Right lobe of liver (tissue), 4 donors: ENCODE results near the gene FBXO10.
"Not testable (repeated sequence)": the region's sequence is repeated elsewhere in the genome, so short reads cannot be mapped to it uniquely, and the experiment has no call there.

Experiments
- POLR2A ChIP-seq: fragments of 450-650 bp; IDR thresholded peaks from one replicate; pipeline ENCODE4 v1.6.1; 2017; ENCODE audit warnings: antibody characterized with exemption, mild to moderate bottlenecking
- TF ChIP-seq, protein P1 (sequence below), 4 donors: fragments of 200-600 bp in 3 of 4; fragments of 450-650 bp in 1 of 4; IDR thresholded peaks; one replicate each; pipeline versions ENCODE4 v1.5.1 to v1.8.0; 2016 to 2022; ENCODE audit warnings: antibody characterized with exemption in 4 of 4, mild to moderate bottlenecking in 2 of 4
- donor health status: DM: no; HTN: no; CAD: no.
- donor health status: DM: no; HTN: no; CAD: no.
- donor health status: DM: no; HTN: yes; CAD: no.

- TF ChIP-seq POLR2A = not testable (repeated sequence)
- TF ChIP-seq, protein P1, sequence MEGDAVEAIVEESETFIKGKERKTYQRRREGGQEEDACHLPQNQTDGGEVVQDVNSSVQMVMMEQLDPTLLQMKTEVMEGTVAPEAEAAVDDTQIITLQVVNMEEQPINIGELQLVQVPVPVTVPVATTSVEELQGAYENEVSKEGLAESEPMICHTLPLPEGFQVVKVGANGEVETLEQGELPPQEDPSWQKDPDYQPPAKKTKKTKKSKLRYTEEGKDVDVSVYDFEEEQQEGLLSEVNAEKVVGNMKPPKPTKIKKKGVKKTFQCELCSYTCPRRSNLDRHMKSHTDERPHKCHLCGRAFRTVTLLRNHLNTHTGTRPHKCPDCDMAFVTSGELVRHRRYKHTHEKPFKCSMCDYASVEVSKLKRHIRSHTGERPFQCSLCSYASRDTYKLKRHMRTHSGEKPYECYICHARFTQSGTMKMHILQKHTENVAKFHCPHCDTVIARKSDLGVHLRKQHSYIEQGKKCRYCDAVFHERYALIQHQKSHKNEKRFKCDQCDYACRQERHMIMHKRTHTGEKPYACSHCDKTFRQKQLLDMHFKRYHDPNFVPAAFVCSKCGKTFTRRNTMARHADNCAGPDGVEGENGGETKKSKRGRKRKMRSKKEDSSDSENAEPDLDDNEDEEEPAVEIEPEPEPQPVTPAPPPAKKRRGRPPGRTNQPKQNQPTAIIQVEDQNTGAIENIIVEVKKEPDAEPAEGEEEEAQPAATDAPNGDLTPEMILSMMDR (IDR thresholded peaks at IDR 0.05) = not testable (repeated sequence)
These were observed 102.2 kb downstream of the FBXO10 start for GRCh38 chr9:37473982-37474381.
